Keratinocyte (primary cell): ENCODE measurements around the gene FGGY.

Experiments
- CTCF ChIP-seq, 3 experiments: IDR thresholded peaks in 1 of 3; conservative IDR thresholded peaks in 1 of 3; optimal IDR thresholded peaks in 1 of 3; 2 replicates in 2 of 3; 3 replicates in 1 of 3; pipeline versions ENCODE3 to v1.5.1; 2011; ENCODE audit warnings: low read length in 3 of 3, mild to moderate bottlenecking in 3 of 3, moderate library complexity in 2 of 3, control low read depth in 1 of 3, inconsistent platforms in 1 of 3; ENCODE audit not compliant: insufficient read depth in 2 of 3; ENCODE audit errors: extremely low read depth in 1 of 3
- EZH2 ChIP-seq: IDR thresholded peaks from one replicate; pipeline ENCODE4 v1.6.1; 2012; ENCODE audit warnings: inconsistent platforms, mild to moderate bottlenecking, low read length, moderate library complexity

- TF ChIP-seq CTCF (optimal IDR thresholded peaks at IDR 0.05 in 1 of 3, IDR thresholded peaks at IDR 0.05 in 1 of 3, conservative IDR thresholded peaks at IDR 0.05 in 1 of 3; ENCODE audit: extremely low read depth in 1 of 3, insufficient read depth in 2 of 3, low read length in 3 of 3) (no peak), EZH2 (no peak)
Measured at GRCh38 chr1:59544615-59545293, 247.9 kb downstream of the FGGY start.
